Ovary (tissue), 3 donors: Measurements from ENCODE around the gene MAPKAPK2.

Experiments used
- CTCF ChIP-seq, 3 donors: fragments of 450-650 bp in 2 of 3; fragments of 200-600 bp in 1 of 3; IDR thresholded peaks; one replicate each; pipeline versions ENCODE4 v1.5.1 to v1.8.0; 2016 to 2022; ENCODE audit warnings: antibody characterized with exemption in 3 of 3, mild to moderate bottlenecking in 1 of 3
- EP300 ChIP-seq: sonication (generic); formaldehyde crosslinking; IDR thresholded peaks from one replicate; pipeline ENCODE4 v1.6.1; 2017; ENCODE audit warnings: antibody characterized with exemption
- POLR2A ChIP-seq: fragments of 450-650 bp; IDR thresholded peaks from one replicate; pipeline ENCODE4 v1.6.1; 2017; ENCODE audit warnings: antibody characterized with exemption, mild to moderate bottlenecking, moderate library complexity
- donor health status: DM: no; HTN: no; CAD: no.

DNA sequence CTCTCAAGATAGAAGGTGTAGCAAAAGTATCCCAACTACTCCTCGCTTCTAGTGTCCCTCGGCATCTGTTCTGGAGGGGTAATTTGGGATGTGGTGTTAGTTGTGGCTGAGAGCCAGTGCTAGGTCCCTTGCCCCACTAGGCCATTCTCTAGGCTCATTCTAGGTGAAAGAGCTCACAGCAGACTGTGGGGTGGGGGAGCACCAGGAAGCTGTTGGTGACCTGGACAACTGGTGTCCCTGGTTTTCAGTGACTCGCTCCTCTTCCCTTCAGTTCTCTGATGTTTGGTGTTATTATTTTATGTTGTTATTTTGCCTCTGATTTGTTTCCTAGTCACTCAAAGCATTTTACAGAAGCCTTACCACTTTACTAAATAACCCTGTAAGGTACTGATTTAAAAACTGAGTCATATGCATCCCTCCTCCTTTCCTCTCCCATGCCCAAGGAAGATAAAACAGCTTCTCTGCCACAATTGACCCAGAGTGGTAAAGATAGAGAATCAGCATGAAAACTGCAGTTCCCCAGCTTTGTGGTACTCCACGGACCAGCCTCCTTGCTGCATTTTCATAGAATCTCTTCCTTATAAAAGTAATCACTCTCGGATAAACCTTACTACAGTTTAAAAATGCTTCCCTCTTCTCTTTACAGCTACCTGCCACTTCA is 35.3 kb upstream of the MAPKAPK2 start:
- TF ChIP-seq CTCF (IDR thresholded peaks at IDR 0.05), result no peak
- no peak for TF ChIP-seq POLR2A
- TF ChIP-seq EP300, result no peak
